HG03159 (cell line): ENCODE results near the gene DR1.
"Not testable (repeated sequence)": the region's sequence is repeated elsewhere in the genome, so short reads cannot be mapped to it uniquely, and the experiment has no call there.

Source experiments
- ATAC-seq: cut with Tn5 transposase; IDR thresholded peaks from one replicate; pipeline ENCODE4 v1.9.1; 2021; ENCODE audit warnings: mild to moderate bottlenecking, moderate library complexity; ENCODE audit not compliant: unreplicated experiment

The DR1 gene

GRCh38 chr1:93374334-93375106 lies 28.8 kb downstream of the DR1 start:
- ATAC-seq: no peak

GRCh38 chr1:93384656-93385055 lies 38.9 kb downstream of the DR1 start:
- no peak for ATAC-seq

DNA sequence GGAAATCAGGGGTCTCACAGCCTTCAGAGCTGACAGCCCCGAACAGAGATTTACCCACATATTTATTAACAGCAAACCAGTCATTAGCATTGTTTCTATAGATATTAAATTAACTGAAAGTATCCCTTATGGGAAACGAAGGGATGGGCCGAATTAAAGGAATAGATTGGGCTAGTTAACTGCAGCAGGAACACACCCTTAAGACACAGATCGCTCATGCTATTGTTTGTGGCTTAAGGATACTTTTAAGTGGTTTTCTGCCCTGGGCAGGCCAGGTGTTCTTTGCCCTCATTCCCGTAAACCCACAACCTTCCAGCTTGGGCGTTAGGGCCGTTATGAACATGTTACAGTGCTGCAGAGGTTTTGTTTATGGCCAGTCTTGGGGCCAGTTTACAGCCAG lies 40.6 kb downstream of the DR1 start:
- not testable (repeated sequence) for ATAC-seq

GRCh38 chr1:93394514-93394913 lies 48.8 kb downstream of the DR1 start:
- no peak for ATAC-seq

DNA sequence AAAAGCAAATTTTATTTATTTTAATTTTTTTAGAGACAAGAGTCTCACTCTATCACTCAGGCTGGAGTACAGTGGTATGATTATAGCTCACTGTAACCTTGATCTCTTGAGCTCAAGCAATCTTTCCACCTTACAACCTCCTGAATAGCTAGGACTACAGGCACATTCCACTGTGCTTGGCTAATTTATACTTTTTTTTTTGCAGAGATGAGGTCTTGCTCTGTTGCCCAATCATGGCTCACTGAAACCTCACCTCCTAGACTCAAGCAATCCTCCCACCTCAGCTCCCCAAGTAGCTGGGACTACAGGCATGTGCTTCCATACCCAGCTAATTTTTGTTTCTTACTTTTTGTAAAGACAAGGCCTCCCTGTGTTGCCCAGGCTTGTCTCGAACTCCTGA lies 49.5 kb downstream of the DR1 start:
- ATAC-seq: no peak

DNA sequence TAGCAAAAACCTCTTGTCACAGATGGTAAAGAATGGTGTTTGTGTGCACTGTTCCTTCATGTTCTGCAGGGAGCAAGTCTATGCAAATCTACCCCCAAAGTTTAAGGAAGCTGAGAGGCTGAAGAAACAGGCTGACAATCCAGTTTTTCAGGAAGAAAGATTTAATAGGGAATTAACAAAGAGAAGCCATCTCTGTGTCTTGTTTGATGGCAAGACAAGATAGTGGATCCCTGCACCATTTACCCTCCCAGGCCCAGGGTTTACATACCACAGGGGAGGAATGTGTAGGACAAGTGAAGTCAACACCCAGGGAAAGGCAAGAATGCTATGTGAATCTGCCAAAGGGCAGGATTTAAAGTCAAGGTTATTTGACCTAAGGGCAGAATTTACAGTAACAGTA lies 54.1 kb downstream of the DR1 start:
- ATAC-seq: no peak

GRCh38 chr1:93408203-93408602 lies 62.5 kb downstream of the DR1 start:
- no peak for ATAC-seq

DNA sequence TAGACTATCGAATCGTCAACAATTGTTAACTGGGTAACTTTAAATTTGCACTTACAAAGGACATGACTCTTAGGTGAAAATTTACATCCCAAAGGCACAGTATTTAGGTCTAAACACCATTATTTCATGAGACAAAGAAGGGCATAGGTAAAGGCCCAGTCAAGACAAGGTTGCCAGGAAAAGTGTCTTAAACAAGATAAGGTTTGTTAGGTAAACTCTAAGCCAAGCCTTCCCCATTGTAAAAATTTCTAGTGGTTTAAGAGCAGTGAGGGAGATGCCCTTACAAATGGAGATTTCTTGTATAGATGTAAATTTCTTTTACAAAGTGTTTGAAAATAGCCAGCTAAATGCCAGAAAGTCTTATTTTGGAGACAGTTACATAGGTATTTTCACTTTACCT lies 65.3 kb downstream of the DR1 start:
- no peak for ATAC-seq

- ATAC-seq: no peak
Observed at GRCh38 chr1:93414749-93415148, 69.0 kb downstream of the DR1 start.

GRCh38 chr1:93415296-93415695 lies 69.6 kb downstream of the DR1 start:
- ATAC-seq: no peak

- ATAC-seq: no peak
Observed at GRCh38 chr1:93416183-93416582, 70.5 kb downstream of the DR1 start.
